Calu3 (cell line): ENCODE results near the gene PLET1. TPM values are rescaled to one million over a fixed set of nuclear protein-coding genes. Genes with fewer than 3 reads are reported as not detected.

Experiments
- BruUV-seq: library from RNA; stranded (reverse); fragments of 400-500 nt; replicated peaks from 2 replicates; lab custom pipeline; 2021; lab: Mats Ljungman, UMichigan
- CTCF ChIA-PET: fragments of 300-600 bp; sonication (Branson Sonifier 250); formaldehyde crosslinking; loops from one replicate; lab custom pipeline; 2022; ENCODE audit warnings: antibody characterized with exemption; lab: Charles Lee
- DNase-seq: peaks from one replicate; pipeline ENCODE4 v3.0.0; 2022
- H3K27ac Mint-ChIP-seq: one replicate; pipeline ENCODE4 v1.8.0; 2022; ENCODE audit warnings: mixed read lengths; ENCODE audit not compliant: unreplicated experiment
- H3K27me3 Mint-ChIP-seq: one replicate; pipeline ENCODE4 v1.8.0; 2022; ENCODE audit warnings: mixed read lengths; ENCODE audit not compliant: unreplicated experiment
- H3K36me3 Mint-ChIP-seq: one replicate; pipeline ENCODE4 v1.8.0; 2022; ENCODE audit warnings: mild to moderate bottlenecking, moderate library complexity, mixed read lengths; ENCODE audit not compliant: insufficient read depth, unreplicated experiment
- H3K4me1 Mint-ChIP-seq: one replicate; pipeline ENCODE4 v1.8.0; 2022; ENCODE audit warnings: mild to moderate bottlenecking, low read depth, mixed read lengths; ENCODE audit not compliant: unreplicated experiment
- H3K4me3 Mint-ChIP-seq: one replicate; pipeline ENCODE4 v1.8.0; 2022; ENCODE audit warnings: mild to moderate bottlenecking, low read depth, moderate library complexity, mixed read lengths; ENCODE audit not compliant: unreplicated experiment
- H3K9me3 Mint-ChIP-seq: one replicate; pipeline ENCODE4 v1.8.0; 2022; ENCODE audit warnings: low read depth, mixed read lengths; ENCODE audit not compliant: unreplicated experiment
- intact Hi-C: fragments of 100-400 bp; cut with micrococcal nuclease; formaldehyde crosslinking; loops from one replicate; pipeline ENCODE4 v1.10.0; 2022; ENCODE audit not compliant: unreplicated experiment
- total RNA-seq: library from RNA; stranded (reverse); gene quantifications from 2 replicates; pipeline ENCODE4 v1.2.3, GENCODE V29; 2022
- TF ChIP-seq, protein P1 (sequence below): fragments of 200-600 bp; IDR thresholded peaks from one replicate; pipeline ENCODE4 v1.8.0; 2022; ENCODE audit warnings: antibody characterized with exemption; ENCODE audit not compliant: unreplicated experiment

The PLET1 gene
- total RNA-seq, 1 experiment from 2014 or later, result not detected

DNA sequence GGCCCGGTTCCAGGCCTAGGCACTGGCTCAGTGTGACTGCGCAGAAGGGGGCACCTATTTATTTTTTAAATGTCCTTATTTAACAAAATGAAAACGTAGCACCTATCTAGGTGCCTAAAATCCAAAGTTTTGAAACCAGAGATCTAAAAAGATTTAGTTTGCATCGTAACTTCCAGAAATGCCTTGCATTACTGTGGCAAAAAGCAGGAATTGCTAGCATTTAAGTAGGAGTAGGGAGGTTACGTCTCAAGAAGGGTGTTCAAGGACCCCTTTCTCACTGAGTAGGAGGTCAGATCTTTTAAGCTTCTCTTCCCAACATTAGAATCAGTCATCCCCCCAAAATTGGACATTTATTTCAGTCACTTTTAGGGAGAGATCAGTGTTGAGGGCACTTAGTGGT, 7.7 kb upstream of the PLET1 start:
- Mint-ChIP-seq H3K27ac (peak overlapping the region; percentile 66), H3K9me3 (peaks cover 3% of the 10 kb centered on the region), H3K27me3 (no peaks in the 10 kb centered on the region), H3K36me3 (peaks cover 7% of the 10 kb centered on the region), H3K4me3 (no peak overlapping the region), H3K4me1 (peaks cover 39% of the 10 kb centered on the region)
- BruUV-seq, result no TSS peak
- CTCF ChIA-PET, result no interaction called here
- no peak for DNase-seq
- TF ChIP-seq, protein P1, sequence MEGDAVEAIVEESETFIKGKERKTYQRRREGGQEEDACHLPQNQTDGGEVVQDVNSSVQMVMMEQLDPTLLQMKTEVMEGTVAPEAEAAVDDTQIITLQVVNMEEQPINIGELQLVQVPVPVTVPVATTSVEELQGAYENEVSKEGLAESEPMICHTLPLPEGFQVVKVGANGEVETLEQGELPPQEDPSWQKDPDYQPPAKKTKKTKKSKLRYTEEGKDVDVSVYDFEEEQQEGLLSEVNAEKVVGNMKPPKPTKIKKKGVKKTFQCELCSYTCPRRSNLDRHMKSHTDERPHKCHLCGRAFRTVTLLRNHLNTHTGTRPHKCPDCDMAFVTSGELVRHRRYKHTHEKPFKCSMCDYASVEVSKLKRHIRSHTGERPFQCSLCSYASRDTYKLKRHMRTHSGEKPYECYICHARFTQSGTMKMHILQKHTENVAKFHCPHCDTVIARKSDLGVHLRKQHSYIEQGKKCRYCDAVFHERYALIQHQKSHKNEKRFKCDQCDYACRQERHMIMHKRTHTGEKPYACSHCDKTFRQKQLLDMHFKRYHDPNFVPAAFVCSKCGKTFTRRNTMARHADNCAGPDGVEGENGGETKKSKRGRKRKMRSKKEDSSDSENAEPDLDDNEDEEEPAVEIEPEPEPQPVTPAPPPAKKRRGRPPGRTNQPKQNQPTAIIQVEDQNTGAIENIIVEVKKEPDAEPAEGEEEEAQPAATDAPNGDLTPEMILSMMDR, result no peak
- intact Hi-C loops, result loop anchor here (5.0 kb wide), 1 partner anchor 41 kb away; the partner anchor contains the start of gene PTS

DNA sequence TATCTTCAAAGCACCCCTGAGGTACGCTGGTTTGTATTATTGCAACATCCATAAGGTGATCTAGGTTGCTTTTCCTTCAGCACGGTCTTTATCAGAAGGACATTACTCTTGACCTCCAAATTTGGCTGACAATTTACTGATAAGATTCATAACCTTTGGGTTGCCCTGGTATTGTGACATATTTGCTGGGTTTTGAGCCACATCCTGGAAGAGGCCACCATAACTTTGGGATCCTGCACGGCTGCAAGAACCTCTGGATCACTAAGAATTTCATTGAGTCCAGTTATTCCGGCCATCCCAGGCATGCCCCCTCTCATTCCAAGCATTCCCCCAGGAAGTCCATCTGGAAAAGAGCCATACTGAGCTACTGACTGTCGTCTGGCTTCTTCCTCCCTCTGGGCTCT, 6.5 kb upstream of the PLET1 start:
- no peak overlapping the region for H3K4me3 Mint-ChIP-seq

DNA sequence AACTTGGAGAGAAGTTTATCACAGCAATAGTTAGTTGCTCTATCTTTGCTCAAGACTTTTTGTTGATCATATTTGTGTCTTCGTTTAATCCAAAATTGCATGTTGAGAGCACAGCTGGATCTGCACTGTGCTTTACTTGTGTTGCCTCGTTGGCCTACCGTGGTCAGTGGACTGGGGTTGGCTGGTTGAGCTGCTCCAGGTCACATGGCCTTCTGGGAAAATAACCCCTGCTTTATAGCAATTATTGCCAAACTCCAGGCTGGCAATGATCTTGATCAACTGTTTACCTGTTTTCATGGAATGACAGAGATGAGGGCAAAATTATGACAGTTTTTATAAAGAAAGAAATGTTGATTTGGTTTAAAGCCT, 5.7 kb upstream of the PLET1 start:
- Mint-ChIP-seq H3K9me3 (peaks cover 3% of the 10 kb centered on the region), H3K36me3 (peaks cover 7% of the 10 kb centered on the region), H3K27ac (no peak overlapping the region), H3K27me3 (no peaks in the 10 kb centered on the region), H3K4me3 (no peak overlapping the region), H3K4me1 (peaks cover 34% of the 10 kb centered on the region)
- no peak for DNase-seq
- TF ChIP-seq, protein P1, result no peak
- no TSS peak for BruUV-seq
- intact Hi-C loops, result loop anchor here (5.0 kb wide), 1 partner anchor 39 kb away; the partner anchor contains the start of gene PTS
- CTCF ChIA-PET, result no interaction called here

More for the DNA sequence above, 6.5 kb upstream of the PLET1 start:
- CTCF ChIA-PET, result no interaction called here
- intact Hi-C loops, result loop anchor here (5.0 kb wide), 1 partner anchor 40 kb away; the partner anchor contains the start of gene PTS
- Mint-ChIP-seq H3K36me3 (peaks cover 7% of the 10 kb centered on the region), H3K9me3 (peaks cover 3% of the 10 kb centered on the region), H3K27me3 (no peaks in the 10 kb centered on the region), H3K27ac (no peak overlapping the region), H3K4me1 (peaks cover 39% of the 10 kb centered on the region)
- DNase-seq, result no peak
- BruUV-seq, result no TSS peak
- TF ChIP-seq, protein P1, result no peak

DNA sequence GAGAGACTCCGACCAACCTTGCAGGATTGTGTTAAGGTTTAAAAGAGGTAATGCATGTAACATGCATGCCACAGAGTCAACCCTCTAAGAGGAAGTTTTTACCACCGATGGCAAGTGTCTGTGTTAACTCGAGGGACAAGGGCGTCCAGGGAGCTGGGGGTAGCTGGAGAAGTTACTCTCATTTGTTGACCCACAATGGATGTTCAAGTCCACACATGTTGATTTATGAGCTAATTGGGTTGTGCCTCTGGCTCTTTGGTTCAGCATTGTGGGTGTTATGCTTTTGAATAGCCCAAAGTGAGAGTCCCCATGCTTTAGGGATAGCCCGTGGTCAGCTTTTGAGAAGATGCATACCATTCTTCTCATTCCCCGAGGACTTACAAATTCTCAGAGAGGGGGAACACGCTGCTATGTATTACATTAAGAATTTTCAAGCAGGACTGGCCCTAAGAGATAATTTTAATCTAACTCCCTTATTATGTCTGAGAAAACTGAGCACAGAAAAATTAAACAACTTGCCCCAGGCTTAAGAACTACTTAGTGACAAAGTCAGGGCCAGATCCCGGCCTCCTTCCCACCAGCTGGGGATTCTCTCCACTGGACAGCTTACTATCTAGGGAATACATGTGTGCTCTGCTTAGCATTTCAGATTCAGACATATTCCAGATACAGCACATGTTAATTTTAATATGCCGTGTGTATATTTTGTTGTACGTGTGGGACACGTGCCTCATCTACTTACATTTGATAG, 5.2 kb upstream of the PLET1 start:
- Mint-ChIP-seq H3K4me1 (peaks cover 28% of the 10 kb centered on the region), H3K27ac (no peak overlapping the region), H3K36me3 (peaks cover 5% of the 10 kb centered on the region), H3K9me3 (peaks cover 3% of the 10 kb centered on the region), H3K27me3 (no peaks in the 10 kb centered on the region), H3K4me3 (no peak overlapping the region)
- intact Hi-C loops, result loop anchor here (5.0 kb wide), 1 partner anchor 39 kb away; the partner anchor contains the start of gene PTS
- DNase-seq, result no peak
- TF ChIP-seq, protein P1, result no peak
- no TSS peak for BruUV-seq
- CTCF ChIA-PET, result no interaction called here
